WTC11 (cell line): ENCODE data around the gene CSF1R. TPM values are rescaled to one million over a fixed set of nuclear protein-coding genes. Genes with fewer than 3 reads are reported as not detected.

Experiments
- ATAC-seq: fragments of 200-7000 bp; cut with Tn5 transposase; 2 replicates; pipeline ENCODE4 v1.10.0; 2021; ENCODE audit warnings: mild to moderate bottlenecking, moderate library complexity
- CTCF ChIA-PET: fragments of 300-600 bp; sonication (Branson Sonifier 250); formaldehyde crosslinking; loops from one replicate; lab custom pipeline; 2021; ENCODE audit warnings: antibody characterized with exemption; lab: Charles Lee
- POLR2A ChIA-PET: fragments of 350-600 bp; sonication (Branson Sonifier 250); formaldehyde crosslinking; loops from one replicate; lab custom pipeline; 2021; ENCODE audit warnings: antibody characterized with exemption; lab: Charles Lee
- DNase-seq: peaks from one replicate; pipeline ENCODE4 v3.0.0; 2021; ENCODE audit warnings: low spot score
- H3K27ac Mint-ChIP-seq: 2 replicates; pipeline ENCODE4 v1.8.0; 2021; ENCODE audit warnings: mixed read lengths
- H3K27me3 Mint-ChIP-seq: 2 replicates; pipeline ENCODE4 v1.8.0; 2021; ENCODE audit warnings: low read depth, mild to moderate bottlenecking, moderate library complexity, mixed read lengths
- H3K36me3 Mint-ChIP-seq: 2 replicates; pipeline ENCODE4 v1.8.0; 2021; ENCODE audit warnings: mixed read lengths
- H3K4me1 Mint-ChIP-seq: 2 replicates; pipeline ENCODE4 v1.8.0; 2022; ENCODE audit warnings: mixed read lengths
- H3K4me3 Mint-ChIP-seq: 2 replicates; pipeline ENCODE4 v1.8.0; 2021; ENCODE audit warnings: mild to moderate bottlenecking, moderate library complexity, mixed read lengths
- H3K9me3 Mint-ChIP-seq: 2 replicates; pipeline ENCODE4 v1.8.0; 2021; ENCODE audit warnings: mixed read lengths
- ATF2 ChIP-seq: sonication (generic); formaldehyde crosslinking; IDR thresholded peaks from 2 replicates; pipeline ENCODE4 v1.8.1; 2022; ENCODE audit warnings: low read depth, missing genetic modification reagents, borderline replicate concordance
- CBFB ChIP-seq: sonication (generic); formaldehyde crosslinking; IDR thresholded peaks from 2 replicates; pipeline ENCODE4 v1.8.1; 2022; ENCODE audit warnings: mild to moderate bottlenecking, low read depth, missing genetic modification reagents
- CTCF ChIP-seq: fragments of 200-600 bp; IDR thresholded peaks from 2 replicates; pipeline ENCODE4 v1.8.0; 2022; ENCODE audit warnings: antibody characterized with exemption
- E2F4 ChIP-seq: sonication (generic); formaldehyde crosslinking; IDR thresholded peaks from 2 replicates; pipeline ENCODE4 v1.8.1; 2022; ENCODE audit warnings: low read depth, mild to moderate bottlenecking, moderate library complexity, missing genetic modification reagents, borderline replicate concordance
- ELF4 ChIP-seq: sonication (generic); formaldehyde crosslinking; IDR thresholded peaks from 2 replicates; pipeline ENCODE4 v1.8.1; 2022; ENCODE audit warnings: low read depth, mild to moderate bottlenecking, moderate library complexity, missing genetic modification reagents
- FOXJ3 ChIP-seq: sonication (generic); formaldehyde crosslinking; IDR thresholded peaks from 2 replicates; pipeline ENCODE4 v1.9.0; 2021; ENCODE audit warnings: missing genetic modification reagents, mild to moderate bottlenecking, borderline replicate concordance
- IRF1 ChIP-seq: sonication (generic); formaldehyde crosslinking; IDR thresholded peaks from 2 replicates; pipeline ENCODE4 v1.8.0; 2023; ENCODE audit warnings: missing genetic modification reagents
- MYBL2 ChIP-seq: sonication (generic); formaldehyde crosslinking; IDR thresholded peaks from 2 replicates; pipeline ENCODE4 v1.8.1; 2023; ENCODE audit warnings: mild to moderate bottlenecking, moderate library complexity, missing genetic modification reagents
- NFATC4 ChIP-seq: fragments of 250-450 bp; sonication (Bioruptor Pico); IDR thresholded peaks from 2 replicates; pipeline ENCODE4 v1.9.0; 2021; ENCODE audit warnings: mild to moderate bottlenecking
- OVOL2 ChIP-seq: fragments of 250-450 bp; sonication (Bioruptor Pico); IDR thresholded peaks from 2 replicates; pipeline ENCODE4 v1.9.0; 2021; ENCODE audit warnings: mild to moderate bottlenecking, borderline replicate concordance
- PREB ChIP-seq: sonication (generic); formaldehyde crosslinking; IDR thresholded peaks from 2 replicates; pipeline ENCODE4 v1.8.1; 2022; ENCODE audit warnings: mild to moderate bottlenecking, missing genetic modification reagents, moderate library complexity, borderline replicate concordance
- SOX15 ChIP-seq: fragments of 250-450 bp; sonication (Bioruptor Pico); IDR thresholded peaks from 2 replicates; pipeline ENCODE4 v1.9.0; 2021; ENCODE audit warnings: mild to moderate bottlenecking
- STAT6 ChIP-seq: sonication (generic); formaldehyde crosslinking; conservative IDR thresholded peaks from 2 replicates; pipeline ENCODE4 v1.8.1; 2023; ENCODE audit warnings: mild to moderate bottlenecking, low read depth, missing genetic modification reagents, moderate library complexity
- TP53 ChIP-seq: sonication (generic); formaldehyde crosslinking; IDR thresholded peaks from 2 replicates; pipeline ENCODE4 v1.8.1; 2023; ENCODE audit warnings: mild to moderate bottlenecking, missing genetic modification reagents
- USF2 ChIP-seq: sonication (generic); formaldehyde crosslinking; IDR thresholded peaks from 2 replicates; pipeline ENCODE4 v1.8.1; 2023; ENCODE audit warnings: mild to moderate bottlenecking, missing genetic modification reagents, moderate library complexity
- ZNF138 ChIP-seq: sonication (generic); formaldehyde crosslinking; conservative IDR thresholded peaks from 2 replicates; pipeline ENCODE4 v1.8.1; 2022; ENCODE audit warnings: mild to moderate bottlenecking, moderate library complexity, missing genetic modification reagents
- ZNF317 ChIP-seq: sonication (generic); formaldehyde crosslinking; IDR thresholded peaks from 2 replicates; pipeline ENCODE4 v1.8.1; 2023; ENCODE audit warnings: low read depth, mild to moderate bottlenecking, moderate library complexity, missing genetic modification reagents, borderline replicate concordance
- ZNF425 ChIP-seq: fragments of 250-450 bp; sonication (Bioruptor Pico); conservative IDR thresholded peaks from 2 replicates; pipeline ENCODE4 v1.9.0; 2021; ENCODE audit warnings: mild to moderate bottlenecking
- total RNA-seq: library from RNA; stranded (reverse); gene quantifications from 3 replicates; pipeline ENCODE4 v1.2.3, GENCODE V29; 2021

CSF1R gene
- total RNA-seq, 1 experiment from 2014 or later, result 0.20 TPM

GRCh38 chr5:150034662-150035061 is 51.7 kb downstream of the CSF1R start:
- no peaks in the 10 kb centered on the region for H3K4me1 Mint-ChIP-seq
- DNase-seq (no peak), ATAC-seq (no peak)
- POLR2A ChIA-PET, result no interaction called here
- H3K9me3 Mint-ChIP-seq, result no peaks in the 10 kb centered on the region
- no peak overlapping the region for H3K27ac Mint-ChIP-seq
- no peaks in the 10 kb centered on the region for H3K27me3 Mint-ChIP-seq
- H3K4me3 Mint-ChIP-seq, result no peak overlapping the region
- H3K36me3 Mint-ChIP-seq, result peaks cover 72% of the 10 kb centered on the region
- CTCF ChIA-PET, result interaction anchor here (1.0 kb wide), 1 partner anchor 11 kb away, joined by 4 read pairs; no protein-coding TSS in a partner anchor
- TF ChIP-seq IRF1 (CRISPR knock-in tag) (no peak), ATF2 (no peak), ZNF138 (CRISPR knock-in tag) (no peak), SOX15 (CRISPR knock-in tag) (no peak), NFATC4 (CRISPR knock-in tag) (no peak), OVOL2 (CRISPR knock-in tag) (no peak), MYBL2 (CRISPR knock-in tag) (no peak), PREB (CRISPR knock-in tag) (no peak)

GRCh38 chr5:150033334-150033733 is 53.0 kb downstream of the CSF1R start:
- H3K9me3 Mint-ChIP-seq, result no peaks in the 10 kb centered on the region

More at GRCh38 chr5:150033334-150033733, 53.0 kb downstream of the CSF1R start:
- Mint-ChIP-seq H3K4me3 (no peak overlapping the region), H3K27me3 (no peaks in the 10 kb centered on the region)
- no peak for DNase-seq
- no peak for ATAC-seq
- CTCF ChIA-PET, result no interaction called here
- TF ChIP-seq CBFB (CRISPR knock-in tag), result no peak
- TF ChIP-seq STAT6 (CRISPR knock-in tag), result no peak
- TF ChIP-seq FOXJ3 (CRISPR knock-in tag), result no peak
- no peak for TF ChIP-seq ELF4
- TF ChIP-seq E2F4, result no peak
- no peak for TF ChIP-seq CTCF
- no peak for TF ChIP-seq ZNF425 (CRISPR knock-in tag)
- no peak for TF ChIP-seq USF2 (CRISPR knock-in tag)
- no peak for TF ChIP-seq ZNF317
- no peak for TF ChIP-seq TP53
- TF ChIP-seq, all 79 proteins: peak for 0
- POLR2A ChIA-PET, result no interaction called here
- Mint-ChIP-seq H3K4me1 (no peaks in the 10 kb centered on the region), H3K27ac (no peak overlapping the region), H3K36me3 (peaks cover 76% of the 10 kb centered on the region)
